HepG2 (cell line): ENCODE results near the gene HMCN2. TPM values are rescaled to one million over a fixed set of nuclear protein-coding genes. Genes with fewer than 3 reads are reported as not detected.

Source experiments
- ATAC-seq: fragments of 200-7000 bp; cut with Tn5 transposase; 3 replicates; pipeline ENCODE4 v1.9.1; 2020; ENCODE audit warnings: mild to moderate bottlenecking, moderate library complexity
- BruUV-seq: library from RNA; stranded (reverse); fragments of 400-500 nt; replicated peaks from 2 replicates; lab custom pipeline; 2021; lab: Mats Ljungman, UMichigan
- CTCF ChIA-PET: fragments of 300-600 bp; formaldehyde crosslinking; extraction: SDS; loops from one replicate; lab custom pipeline; 2021; ENCODE audit warnings: low total read pairs, inconsistent platforms, low intra/inter-chr PET ratio; lab: Yijun Ruan, JAX
- POLR2A ChIA-PET: fragments of 350-600 bp; sonication (Branson Sonifier 250); formaldehyde crosslinking; loops from one replicate; lab custom pipeline; 2020; ENCODE audit warnings: antibody characterized with exemption, inconsistent platforms; lab: Yijun Ruan, JAX
- DNase-seq: peaks from one replicate; pipeline ENCODE4 v3.0.0-alpha.2; 2015; ENCODE audit warnings: low spot score
- FAIRE-seq: peaks from 3 replicates; lab custom pipeline; 2011; peaks lifted over from hg19 to GRCh38; lab: Jason Lieb, UNC
- H2AFZ ChIP-seq: one replicate; pipeline ENCODE4 v1.6.1; 2011; ENCODE audit warnings: low read length, inconsistent platforms
- H3K27ac ChIP-seq: fragments of 300-600 bp; 3 replicates; pipeline ENCODE4 v1.8.0; 2011; ENCODE audit warnings: mixed run types, mild to moderate bottlenecking, mixed read lengths, low read length, inconsistent platforms; ENCODE audit not compliant: insufficient read depth; ENCODE audit errors: extremely low read length
- H3K27me3 ChIP-seq, 2 experiments: fragments of 200-600 bp in 1 of 2; 2 replicates in 1 of 2; 3 replicates in 1 of 2; pipeline versions ENCODE4 v1.6.0 to v1.8.0; 2011; ENCODE audit warnings: low read length in 2 of 2, mild to moderate bottlenecking in 2 of 2, moderate library complexity in 2 of 2, inconsistent platforms in 1 of 2; ENCODE audit not compliant: insufficient read depth in 2 of 2, control insufficient read depth in 1 of 2
- H3K36me3 ChIP-seq, 2 experiments: fragments of 200-600 bp in 1 of 2; replicated peaks in 1 of 2; 2 replicates in 1 of 2; 3 replicates in 1 of 2; pipeline versions ENCODE4 v1.5.1 to v1.8.0; 2011; ENCODE audit warnings: low read length in 2 of 2, inconsistent platforms in 1 of 2; ENCODE audit not compliant: insufficient read depth in 2 of 2, control insufficient read depth in 1 of 2
- H3K4me1 ChIP-seq: 2 replicates; pipeline ENCODE4 v1.5.1; 2012; ENCODE audit warnings: low read length, inconsistent platforms; ENCODE audit not compliant: insufficient read depth
- H3K4me2 ChIP-seq: 2 replicates; pipeline ENCODE4 v1.6.0; 2011; ENCODE audit warnings: low read depth, low read length, inconsistent platforms
- H3K4me3 ChIP-seq, 3 experiments: fragments of 200-600 bp in 1 of 3; sonication (generic), shearing (Covaris generic) in 1 of 3; replicated peaks in 1 of 3; 2 replicates each; pipeline ENCODE4 v1.5.1; 2011 to 2016; ENCODE audit warnings: low read length in 3 of 3, inconsistent platforms in 2 of 3, low read depth in 2 of 3, mild to moderate bottlenecking in 2 of 3, control low read depth in 1 of 3, mixed read lengths in 1 of 3; ENCODE audit not compliant: insufficient read depth in 1 of 3
- H3K79me2 ChIP-seq: one replicate; pipeline ENCODE4 v1.6.1; 2011; ENCODE audit warnings: low read length, inconsistent platforms; ENCODE audit not compliant: insufficient read depth
- H3K9ac ChIP-seq: 2 replicates; pipeline ENCODE4 v1.6.0; 2011; ENCODE audit warnings: mild to moderate bottlenecking, low read depth, low read length, inconsistent platforms; ENCODE audit not compliant: insufficient read depth
- H3K9me3 ChIP-seq: 2 replicates; pipeline ENCODE4 v1.5.1; 2012; ENCODE audit warnings: mild to moderate bottlenecking, low read length
- H4K20me1 ChIP-seq: 2 replicates; pipeline ENCODE4 v1.6.0; 2011; ENCODE audit warnings: inconsistent platforms, mild to moderate bottlenecking, low read length, moderate library complexity; ENCODE audit not compliant: insufficient read depth
- STAG1 ChIP-seq: sonication (generic); formaldehyde crosslinking; IDR thresholded peaks from 2 replicates; pipeline ENCODE4 v1.4.0; 2020; ENCODE audit warnings: missing genetic modification reagents
- WGBS: methylation state at CpG from one replicate; pipeline ENCODE4 v1.1.6; 2017; ENCODE audit warnings: low lambda C conversion rate; 5-methylcytosine and 5-hydroxymethylcytosine counted together
- in situ Hi-C: cut with HindIII; loops from 2 replicates; pipeline ENCODE4 v1.10.0; 2017; ENCODE audit warnings: low pct_unique_long_range_greater_than_20kb; ENCODE audit not compliant: extremely low pct_ligation_motif_present
- intact Hi-C: fragments of 100-400 bp; cut with micrococcal nuclease; formaldehyde crosslinking; loops from one replicate; pipeline ENCODE4 v1.10.0; 2022; ENCODE audit not compliant: unreplicated experiment
- polyA plus RNA-seq, 8 experiments: library from polyadenylated mRNA; depleted of rRNA in 3 of 8; stranded (reverse) in 7 of 8; unstranded in 1 of 8; fragments of >200 nt; fragmentation: Illumina TruSeq in 4 of 8; extraction: Trizol in 4 of 8; gene quantifications; 2 replicates each; pipeline versions ENCODE4 v1.2.1 to v1.2.3, GENCODE V29; 2011 to 2016; ENCODE audit warnings: low read depth in 4 of 8, missing spikeins in 1 of 8, mixed read lengths in 1 of 8; ENCODE audit not compliant: insufficient read depth in 1 of 8
- total RNA-seq, 5 experiments: library from RNA; depleted of rRNA; stranded (reverse); fragments of >200 nt; fragmentation: Illumina TruSeq; extraction: Trizol; gene quantifications; 2 replicates each; pipeline ENCODE4 v1.2.3, GENCODE V29; 2016; ENCODE audit warnings: low read depth in 1 of 5
- TF ChIP-seq, protein P1 (sequence below): sonication (generic); formaldehyde crosslinking; IDR thresholded peaks from 2 replicates; pipeline ENCODE4 v1.4.0; 2020; ENCODE audit warnings: mild to moderate bottlenecking, missing genetic modification reagents
- TF ChIP-seq, protein P2 (sequence below): sonication (generic); formaldehyde crosslinking; IDR thresholded peaks from 2 replicates; pipeline ENCODE4 v1.5.0; 2020; ENCODE audit warnings: mild to moderate bottlenecking, missing genetic modification reagents
- TF ChIP-seq, protein P3 (sequence below): sonication (generic); formaldehyde crosslinking; IDR thresholded peaks from 2 replicates; pipeline ENCODE4 v1.4.0; 2020; ENCODE audit warnings: missing genetic modification reagents
- TF ChIP-seq, protein P4 (sequence below): sonication (generic); formaldehyde crosslinking; IDR thresholded peaks from 2 replicates; pipeline ENCODE4 v1.5.1; 2020; ENCODE audit warnings: mild to moderate bottlenecking, moderate library complexity, missing genetic modification reagents
- TF ChIP-seq, protein P5 (sequence below): sonication (generic); formaldehyde crosslinking; IDR thresholded peaks from 2 replicates; pipeline ENCODE4 v1.8.1; 2023; ENCODE audit warnings: mild to moderate bottlenecking, inconsistent platforms, moderate library complexity, missing genetic modification reagents, borderline replicate concordance

The HMCN2 gene
- total and polyA plus RNA-seq, 2 of the 13 experiments (the other 11 are each of a cell fraction or from before 2014, with no cell fraction given), result 0.09 TPM; not detected in 1

DNA sequence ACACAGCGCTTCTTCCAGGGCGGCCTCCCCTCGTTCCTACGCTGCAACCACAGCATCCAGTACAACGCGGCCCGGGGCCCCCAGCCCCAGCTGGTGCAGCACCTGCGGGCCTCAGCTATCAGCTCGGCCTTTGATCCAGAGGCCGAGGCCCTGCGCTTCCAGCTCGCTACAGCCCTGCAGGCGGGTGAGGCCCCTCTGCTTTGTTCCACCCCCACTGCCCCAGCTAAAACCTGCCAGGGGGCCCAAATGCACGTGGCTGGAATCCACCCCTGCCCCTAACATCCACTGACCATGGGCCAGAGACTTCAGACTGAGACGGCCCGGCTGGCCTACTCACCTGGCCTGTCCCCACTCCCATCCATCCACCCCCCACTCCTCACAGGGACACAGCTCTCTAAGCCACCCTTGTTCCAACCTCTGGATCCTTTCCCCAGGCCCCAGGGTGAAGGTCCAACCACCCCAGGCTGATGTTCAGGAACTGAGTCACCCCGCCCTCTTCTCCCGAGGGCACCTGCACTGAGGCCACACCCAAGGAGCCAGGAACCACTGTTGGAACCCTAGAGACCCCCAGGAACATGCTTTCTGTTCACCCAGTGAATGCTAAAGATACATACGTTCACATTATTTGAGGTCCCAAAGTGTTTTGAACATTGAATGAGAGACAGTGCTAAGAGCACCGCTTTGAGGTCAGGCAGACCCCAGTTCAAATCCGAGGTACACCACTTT lies 160.3 kb downstream of the HMCN2 start (continued):
- TF ChIP-seq, protein P1, sequence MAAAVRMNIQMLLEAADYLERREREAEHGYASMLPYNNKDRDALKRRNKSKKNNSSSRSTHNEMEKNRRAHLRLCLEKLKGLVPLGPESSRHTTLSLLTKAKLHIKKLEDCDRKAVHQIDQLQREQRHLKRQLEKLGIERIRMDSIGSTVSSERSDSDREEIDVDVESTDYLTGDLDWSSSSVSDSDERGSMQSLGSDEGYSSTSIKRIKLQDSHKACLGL (CRISPR knock-in tag), result 0 out of 2 replicates have a peak, but pooled peaks have one; percentile 25
- TF ChIP-seq, protein P2, sequence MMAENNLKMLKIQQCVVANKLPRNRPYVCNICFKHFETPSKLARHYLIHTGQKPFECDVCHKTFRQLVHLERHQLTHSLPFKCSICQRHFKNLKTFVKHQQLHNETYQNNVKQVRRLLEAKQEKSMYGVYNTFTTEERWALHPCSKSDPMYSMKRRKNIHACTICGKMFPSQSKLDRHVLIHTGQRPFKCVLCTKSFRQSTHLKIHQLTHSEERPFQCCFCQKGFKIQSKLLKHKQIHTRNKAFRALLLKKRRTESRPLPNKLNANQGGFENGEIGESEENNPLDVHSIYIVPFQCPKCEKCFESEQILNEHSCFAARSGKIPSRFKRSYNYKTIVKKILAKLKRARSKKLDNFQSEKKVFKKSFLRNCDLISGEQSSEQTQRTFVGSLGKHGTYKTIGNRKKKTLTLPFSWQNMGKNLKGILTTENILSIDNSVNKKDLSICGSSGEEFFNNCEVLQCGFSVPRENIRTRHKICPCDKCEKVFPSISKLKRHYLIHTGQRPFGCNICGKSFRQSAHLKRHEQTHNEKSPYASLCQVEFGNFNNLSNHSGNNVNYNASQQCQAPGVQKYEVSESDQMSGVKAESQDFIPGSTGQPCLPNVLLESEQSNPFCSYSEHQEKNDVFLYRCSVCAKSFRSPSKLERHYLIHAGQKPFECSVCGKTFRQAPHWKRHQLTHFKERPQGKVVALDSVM (CRISPR knock-in tag), result peak; percentile 45; the same call in 1 of the 2 replicates
- TF ChIP-seq, protein P3, sequence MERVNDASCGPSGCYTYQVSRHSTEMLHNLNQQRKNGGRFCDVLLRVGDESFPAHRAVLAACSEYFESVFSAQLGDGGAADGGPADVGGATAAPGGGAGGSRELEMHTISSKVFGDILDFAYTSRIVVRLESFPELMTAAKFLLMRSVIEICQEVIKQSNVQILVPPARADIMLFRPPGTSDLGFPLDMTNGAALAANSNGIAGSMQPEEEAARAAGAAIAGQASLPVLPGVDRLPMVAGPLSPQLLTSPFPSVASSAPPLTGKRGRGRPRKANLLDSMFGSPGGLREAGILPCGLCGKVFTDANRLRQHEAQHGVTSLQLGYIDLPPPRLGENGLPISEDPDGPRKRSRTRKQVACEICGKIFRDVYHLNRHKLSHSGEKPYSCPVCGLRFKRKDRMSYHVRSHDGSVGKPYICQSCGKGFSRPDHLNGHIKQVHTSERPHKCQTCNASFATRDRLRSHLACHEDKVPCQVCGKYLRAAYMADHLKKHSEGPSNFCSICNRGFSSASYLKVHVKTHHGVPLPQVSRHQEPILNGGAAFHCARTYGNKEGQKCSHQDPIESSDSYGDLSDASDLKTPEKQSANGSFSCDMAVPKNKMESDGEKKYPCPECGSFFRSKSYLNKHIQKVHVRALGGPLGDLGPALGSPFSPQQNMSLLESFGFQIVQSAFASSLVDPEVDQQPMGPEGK (CRISPR knock-in tag), result peak; percentile 90
- TF ChIP-seq, protein P4, sequence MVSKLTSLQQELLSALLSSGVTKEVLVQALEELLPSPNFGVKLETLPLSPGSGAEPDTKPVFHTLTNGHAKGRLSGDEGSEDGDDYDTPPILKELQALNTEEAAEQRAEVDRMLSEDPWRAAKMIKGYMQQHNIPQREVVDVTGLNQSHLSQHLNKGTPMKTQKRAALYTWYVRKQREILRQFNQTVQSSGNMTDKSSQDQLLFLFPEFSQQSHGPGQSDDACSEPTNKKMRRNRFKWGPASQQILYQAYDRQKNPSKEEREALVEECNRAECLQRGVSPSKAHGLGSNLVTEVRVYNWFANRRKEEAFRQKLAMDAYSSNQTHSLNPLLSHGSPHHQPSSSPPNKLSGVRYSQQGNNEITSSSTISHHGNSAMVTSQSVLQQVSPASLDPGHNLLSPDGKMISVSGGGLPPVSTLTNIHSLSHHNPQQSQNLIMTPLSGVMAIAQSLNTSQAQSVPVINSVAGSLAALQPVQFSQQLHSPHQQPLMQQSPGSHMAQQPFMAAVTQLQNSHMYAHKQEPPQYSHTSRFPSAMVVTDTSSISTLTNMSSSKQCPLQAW (CRISPR knock-in tag), result peak; percentile 23; the same call in 1 of the 2 replicates

DNA sequence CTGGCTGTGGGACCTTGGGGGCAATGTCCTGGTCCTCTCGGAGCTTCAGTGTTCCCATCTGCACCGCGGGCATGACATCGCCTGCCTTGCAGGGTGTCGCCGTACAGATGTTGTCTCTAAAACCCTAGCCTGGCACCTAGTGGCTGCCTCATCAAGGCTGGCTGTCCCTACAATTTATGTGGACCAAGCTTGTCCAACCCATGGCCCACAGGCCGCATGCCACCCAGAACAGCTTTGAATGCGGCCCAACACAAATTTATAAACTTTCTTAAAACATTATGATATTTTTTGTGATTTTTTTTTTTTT lies 160.9 kb downstream of the HMCN2 start:
- intact Hi-C loops, result no loop called here
- H3K9me3 ChIP-seq, result no peaks in the 10 kb centered on the region
- H3K4me2 ChIP-seq, result no peak overlapping the region
- no peak overlapping the region for H2AFZ ChIP-seq
- DNase-seq (no peak), ATAC-seq (peak; percentile 10; the same call in 1 of the 3 replicates), FAIRE-seq (no peak)
- H3K79me2 ChIP-seq, result no peaks in the 10 kb centered on the region
- ChIA-PET POLR2A (no interaction called here), CTCF (no interaction called here)
- H4K20me1 ChIP-seq, result no peaks in the 10 kb centered on the region
- no peak overlapping the region for H3K4me3 ChIP-seq
- H3K27me3 ChIP-seq, result peaks cover 4 to 41% of the 10 kb centered on the region in 2 experiments; a peak in 4 of 5 replicates
- no TSS peak for BruUV-seq
- peak; percentile 17; the same call in 1 of the 2 replicates for TF ChIP-seq STAG1 (CRISPR knock-in tag)
- TF ChIP-seq, protein P5, sequence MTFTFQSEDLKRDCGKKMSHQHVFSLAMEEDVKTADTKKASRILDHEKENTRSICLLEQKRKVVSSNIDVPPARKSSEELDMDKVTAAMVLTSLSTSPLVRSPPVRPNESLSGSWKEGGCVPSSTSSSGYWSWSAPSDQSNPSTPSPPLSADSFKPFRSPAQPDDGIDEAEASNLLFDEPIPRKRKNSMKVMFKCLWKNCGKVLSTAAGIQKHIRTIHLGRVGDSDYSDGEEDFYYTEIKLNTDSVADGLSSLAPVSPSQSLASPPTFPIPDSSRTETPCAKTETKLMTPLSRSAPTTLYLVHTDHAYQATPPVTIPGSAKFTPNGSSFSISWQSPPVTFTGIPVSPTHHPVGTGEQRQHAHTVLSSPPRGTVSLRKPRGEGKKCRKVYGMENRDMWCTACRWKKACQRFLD (CRISPR knock-in tag), result no peak
- no peak overlapping the region for H3K9ac ChIP-seq
- no peak overlapping the region for H3K27ac ChIP-seq
- H3K4me1 ChIP-seq, result peaks cover 35% of the 10 kb centered on the region
- in situ Hi-C loops, result no loop called here
- WGBS, result 44% methylated on average over 5 of the region's 8 CpGs
- no peaks in the 10 kb centered on the region for H3K36me3 ChIP-seq
